Inferior parietal cortex (tissue), 1 donor: ENCODE data around the gene PXDN.
"Not testable (repeated sequence)": the region's sequence is repeated elsewhere in the genome, so short reads cannot be mapped to it uniquely, and the experiment has no call there.

Source experiments
- DNase-seq: peaks from one replicate; pipeline ENCODE4 v3.0.0-alpha.2; 2016; ENCODE audit errors: extremely low spot score

Gene PXDN

GRCh38 chr2:1633936-1634587 lies 110.3 kb downstream of the PXDN start:
- DNase-seq = no peak

DNA sequence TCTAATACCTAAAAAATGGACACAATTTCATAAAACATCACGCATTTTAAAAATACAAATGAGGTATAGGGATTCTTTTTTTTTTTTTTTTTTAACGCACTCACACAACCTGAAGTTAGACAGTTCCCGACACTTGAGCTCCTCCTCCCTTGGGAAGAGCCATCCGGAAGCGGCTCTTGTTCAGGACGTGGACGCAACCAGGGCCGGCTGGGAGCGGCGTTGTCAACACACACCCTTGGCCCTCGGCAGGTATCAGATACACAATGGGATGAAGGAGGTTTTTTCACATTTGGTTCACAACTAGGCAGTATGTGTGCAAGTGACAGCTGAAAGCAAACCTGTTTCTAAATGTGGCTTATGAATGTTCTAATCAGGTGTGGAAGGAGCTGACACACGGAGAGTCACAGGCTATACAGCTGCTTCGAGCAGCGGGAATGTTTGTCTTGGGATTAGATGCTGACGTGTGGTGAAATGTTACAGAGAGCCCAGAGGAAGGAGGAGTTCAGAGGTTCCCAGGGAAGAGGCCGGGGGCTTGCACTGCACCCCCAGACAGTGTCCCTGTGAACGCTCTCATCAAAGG lies 111.1 kb downstream of the PXDN start:
- no peak for DNase-seq

GRCh38 chr2:1632510-1632909 lies 111.8 kb downstream of the PXDN start:
- DNase-seq = no peak

GRCh38 chr2:1632002-1632348 lies 112.3 kb downstream of the PXDN start:
- DNase-seq = no peak

- no peak for DNase-seq
Measured at GRCh38 chr2:1631292-1632001, 112.9 kb downstream of the PXDN start.

GRCh38 chr2:1628893-1629292 lies 115.4 kb downstream of the PXDN start:
- no peak for DNase-seq

DNA sequence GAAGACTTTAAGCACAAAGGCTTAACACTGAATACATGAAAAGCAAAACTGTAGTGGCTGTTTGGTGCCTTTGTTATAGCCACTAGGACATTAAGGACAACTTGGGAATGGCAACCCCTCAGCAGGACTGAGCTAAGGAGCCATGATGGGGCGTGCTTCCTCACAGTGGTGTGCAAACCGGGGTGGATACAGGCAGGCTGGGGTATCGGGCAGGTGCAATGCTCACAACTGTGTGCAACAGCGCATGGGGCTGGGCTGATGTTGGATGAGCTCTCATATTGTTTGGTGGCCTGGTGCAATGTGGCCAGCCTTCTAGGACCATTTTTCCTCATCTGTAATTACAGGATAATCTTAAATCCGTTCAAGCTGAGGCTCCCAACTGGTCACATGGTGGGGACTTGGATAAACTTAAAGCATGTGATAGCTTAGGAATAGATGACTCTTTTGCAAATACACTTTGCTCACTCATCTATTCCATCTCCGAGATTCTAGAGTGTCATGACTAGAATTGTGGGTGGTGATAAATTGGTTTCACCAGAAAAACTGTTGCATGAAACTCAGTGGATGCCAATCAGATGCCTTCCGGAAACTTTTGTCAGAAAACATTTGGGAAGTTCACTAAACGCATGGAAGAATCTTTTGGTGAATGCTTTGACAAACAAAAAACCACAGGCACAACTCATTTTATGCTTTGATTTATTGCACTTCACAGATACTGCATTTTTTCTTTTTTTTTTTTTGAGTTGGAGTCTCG lies 116.5 kb downstream of the PXDN start:
- DNase-seq = no peak

GRCh38 chr2:1626271-1626681 lies 118.0 kb downstream of the PXDN start:
- no peak for DNase-seq

GRCh38 chr2:1625281-1626001 lies 118.9 kb downstream of the PXDN start:
- no peak for DNase-seq

DNA sequence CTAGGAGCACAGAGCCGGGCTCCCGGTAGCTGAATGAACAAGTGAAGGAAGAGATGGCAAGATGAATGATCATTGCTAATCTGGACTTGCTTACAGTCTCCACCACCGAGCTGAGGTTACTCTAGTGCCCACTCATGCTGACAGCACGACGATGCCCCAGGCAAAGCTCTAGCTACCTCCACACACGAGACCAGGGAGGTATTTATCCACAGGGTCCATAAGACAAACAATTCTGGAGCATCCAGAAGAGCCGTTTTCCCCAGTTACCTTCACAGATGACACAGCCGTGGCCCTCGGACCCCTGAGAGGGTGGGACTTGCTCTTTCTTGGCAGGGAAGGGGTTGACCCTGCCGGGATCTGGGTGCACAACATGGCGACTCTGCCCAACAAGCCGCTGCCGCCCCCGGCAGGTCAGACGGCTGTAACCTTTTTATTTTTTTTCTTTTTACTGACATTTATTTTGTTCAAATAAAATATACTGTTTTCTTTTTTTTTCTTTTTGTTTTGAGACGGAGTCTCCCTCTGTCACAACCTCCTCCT lies 120.3 kb downstream of the PXDN start:
- DNase-seq = no peak

DNA sequence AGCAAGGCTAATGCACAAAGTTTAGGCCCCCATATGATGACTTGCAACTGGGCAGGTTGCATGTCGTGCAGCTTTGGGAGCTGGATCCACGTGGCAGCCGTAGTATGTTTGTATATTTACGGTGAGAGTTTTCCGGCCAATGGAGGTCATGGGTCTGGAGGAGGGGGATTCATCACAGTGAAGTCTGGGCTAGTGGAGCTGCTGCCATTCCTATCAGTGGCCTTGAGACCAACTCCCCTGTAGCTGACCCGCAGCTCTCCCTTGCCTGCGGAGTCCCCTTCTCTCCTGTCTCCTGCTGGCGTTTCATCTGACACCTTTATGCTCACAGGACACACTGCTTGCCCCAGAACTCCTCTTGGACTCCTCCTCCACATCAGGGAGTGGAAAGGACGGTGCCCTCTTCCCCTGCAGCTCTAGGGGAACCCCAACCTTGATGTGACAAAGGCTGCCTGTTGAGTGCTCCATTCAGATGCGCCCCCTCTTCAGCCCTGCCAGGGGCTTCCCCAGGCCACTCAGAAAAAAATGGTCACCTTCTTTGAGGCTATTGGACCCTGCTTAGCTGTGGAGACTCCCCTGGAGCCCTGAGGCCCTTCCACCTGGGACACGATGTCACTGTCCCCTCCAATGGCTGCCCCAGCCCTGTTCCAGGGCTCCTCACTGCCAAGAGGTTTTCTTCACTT lies 121.7 kb downstream of the PXDN start:
- DNase-seq = no peak

- not testable (repeated sequence) for DNase-seq
Measured at GRCh38 chr2:1621976-1622375, 122.3 kb downstream of the PXDN start.

DNA sequence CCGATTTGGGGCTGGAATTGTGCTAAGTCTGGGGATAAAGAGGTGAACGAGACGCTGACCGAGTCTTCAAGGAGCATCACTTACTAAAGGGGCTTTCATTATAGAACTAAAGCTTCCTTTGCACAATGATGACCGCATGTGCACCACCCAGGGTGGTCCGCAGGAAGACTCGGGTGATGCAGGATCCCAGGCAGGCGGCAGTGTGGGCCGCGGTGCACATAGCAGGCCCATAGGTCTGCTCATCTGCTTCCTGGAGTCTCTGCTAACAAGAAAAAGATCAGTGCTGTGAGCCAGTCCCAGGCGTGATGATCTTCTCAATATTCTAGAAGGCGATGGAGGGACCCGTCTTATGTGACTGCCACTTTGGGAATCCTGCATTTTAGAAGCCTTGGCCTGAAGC lies 122.8 kb downstream of the PXDN start:
- no peak for DNase-seq

GRCh38 chr2:1621041-1621440 lies 123.3 kb downstream of the PXDN start:
- DNase-seq = no peak

DNA sequence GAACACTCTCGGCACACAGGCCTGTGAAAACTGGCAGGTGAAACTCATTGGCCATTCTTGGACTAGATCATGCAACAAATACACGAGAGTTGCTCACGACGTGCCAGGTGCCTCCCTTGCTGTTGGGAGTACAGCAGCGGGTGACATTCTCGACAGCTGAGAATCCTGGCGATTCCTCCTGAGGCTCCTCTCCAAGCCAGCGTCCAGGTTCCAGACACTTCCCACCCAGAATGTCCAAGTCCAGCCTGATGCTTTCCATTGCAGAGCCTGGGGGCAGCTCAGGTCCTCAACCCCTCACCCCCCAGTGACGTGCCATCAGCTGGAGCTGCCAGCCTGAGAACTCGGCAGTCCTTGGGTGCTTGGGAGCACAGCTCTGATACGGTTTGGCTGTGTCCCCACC lies 124.2 kb downstream of the PXDN start:
- DNase-seq = no peak

GRCh38 chr2:1619556-1619955 lies 124.8 kb downstream of the PXDN start:
- DNase-seq = no peak

GRCh38 chr2:1618974-1619373 lies 125.3 kb downstream of the PXDN start:
- no peak for DNase-seq

- DNase-seq = no peak
Measured at GRCh38 chr2:1618191-1618961, 125.9 kb downstream of the PXDN start.

GRCh38 chr2:1617425-1618021 lies 126.8 kb downstream of the PXDN start:
- no peak for DNase-seq

GRCh38 chr2:1614564-1614963 lies 129.8 kb downstream of the PXDN start:
- no peak for DNase-seq
